Pancreas (tissue), 10 donors: ENCODE data around the gene EPHA8. TPM values are rescaled to one million over a fixed set of nuclear protein-coding genes. Genes with fewer than 3 reads are reported as not detected.

Experiments used
- ATAC-seq, 4 donors: fragments of 200-7000 bp; cut with Tn5 transposase; one replicate each; pipeline versions ENCODE4 v1.8.0 to v1.9.1; 2020; ENCODE audit warnings: mild to moderate bottlenecking in 4 of 4, moderate library complexity in 4 of 4
- DNase-seq, 6 donors: peaks; one replicate each; pipeline ENCODE4 v3.0.0-alpha.2; 2020
- FAIRE-seq: peaks from 2 replicates; lab custom pipeline; 2012; peaks lifted over from hg19 to GRCh38; lab: Jason Lieb, UNC
- H3K27ac ChIP-seq, 4 donors: fragments of 200-600 bp; sonication (generic); 1 replicate in 3 of 4; 2 replicates in 1 of 4; pipeline versions ENCODE4 v1.5.0 to v1.8.0; 2020
- H3K27me3 ChIP-seq, 4 donors: fragments of 200-600 bp; one replicate each; pipeline ENCODE4 v1.8.0; 2021
- H3K36me3 ChIP-seq, 3 donors: fragments of 200-600 bp; sonication (generic) in 1 of 3; one replicate each; pipeline versions ENCODE4 v1.5.0 to v1.8.0; 2020 to 2021
- H3K4me1 ChIP-seq, 3 donors: fragments of 200-600 bp; one replicate each; pipeline ENCODE4 v1.8.0; 2021
- H3K4me3 ChIP-seq, 4 donors: fragments of 200-600 bp; sonication (generic) in 2 of 4; one replicate each; pipeline versions ENCODE4 v1.5.0 to v1.8.0; 2020 to 2021
- H3K9me3 ChIP-seq, 4 donors: fragments of 200-600 bp; one replicate each; pipeline ENCODE4 v1.8.0; 2021
- WGBS, 2 donors: extraction: QIAGEN DNeasy Blood & Tissue Kit; methylation state at CpG; one replicate each; pipeline ENCODE4 v1.1.7; 2013; 5-methylcytosine and 5-hydroxymethylcytosine counted together
- intact Hi-C, 3 donors: fragments of 100-400 bp; cut with DNase I; formaldehyde crosslinking; loops; one replicate each; pipeline versions ENCODE4 v1.11.1 to v1.14.2; 2022
- microRNA-seq, 2 donors: library from miRNA; unstranded; fragments of <30 nt; microRNA quantifications; one replicate each; pipeline versions ENCODE4 to v1.1.0, GENCODE V29; 2019 to 2020
- polyA plus RNA-seq, 2 donors: library from polyadenylated mRNA; stranded (reverse); fragments of 200-250 nt; gene quantifications; one replicate each; pipeline ENCODE4 v1.2.3, GENCODE V29; 2013
- total RNA-seq, 6 donors: library from RNA; stranded (reverse); fragmentation: NEBNext Ultra II Directional in 4 of 6; extraction: Animal tissue kit (Norgen Biotek cat#: 25700) in 4 of 6; gene quantifications; one replicate each; pipeline versions ENCODE4 v1.2.1 to v1.2.4, GENCODE V29; 2021 to 2023
- TF ChIP-seq, protein P1 (sequence below), 4 donors: fragments of 200-600 bp; sonication (generic) in 3 of 4; IDR thresholded peaks; one replicate each; pipeline versions ENCODE4 v1.5.0 to v1.8.0; 2021; ENCODE audit warnings: antibody characterized with exemption in 4 of 4
- donor health status: healthy with polysubstance abuse.
- donor health status: DM: no; HTN: no; CAD: no; lungs with moderate emphysema.
- donor health status: DM: no; HTN: no; CAD: no.
- donor health status: control.
- donor health status: control.
- donor health status: Bipolar disorder and iron deficiency.
- donor health status: DM: yes; HTN: yes; CAD: no.
- donor health status: DM: no; HTN: no; CAD: no.
- donor health status: DM: no; HTN: no; CAD: no.
- donor health status: DM: yes; HTN: yes; CAD: no.

The EPHA8 gene
- total and polyA plus RNA-seq, 8 donors: 0.57 to 8.1 (median 1.2) TPM

DNA sequence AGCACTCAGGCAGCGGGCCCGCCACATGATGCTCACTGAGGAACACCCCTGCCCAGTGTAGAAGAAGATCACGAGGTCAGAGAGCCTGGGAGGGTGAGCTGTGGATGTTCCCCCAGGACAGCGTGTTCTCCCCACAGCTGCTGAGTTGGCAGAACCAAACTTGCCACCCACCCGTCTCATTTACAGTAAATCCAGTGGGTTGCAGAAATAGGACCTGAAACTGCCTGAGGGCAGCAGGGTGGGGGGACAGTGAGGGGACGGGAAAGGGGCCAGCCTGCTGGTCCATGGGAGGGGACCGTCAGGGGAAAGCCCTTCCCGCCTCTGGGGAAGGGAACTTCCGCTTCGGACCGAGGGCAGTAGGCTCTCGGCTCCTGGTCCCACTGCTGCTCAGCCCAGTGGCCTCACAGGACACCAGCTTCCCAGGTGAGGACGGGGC, 89.6 kb downstream of the EPHA8 start, which contains the start of gene C1QB:
TSS of gene C1QB (plus strand) at position 356 of the 436 bp plus-strand sequence. CDS start 6,227 bp downstream, outside the sequence.
- H3K27ac ChIP-seq: no peak within 1 kb of the TSS
- no peaks in the 10 kb centered on the region for H3K27me3 ChIP-seq
- FAIRE-seq (no peak), DNase-seq (peak in 1 of 6 donors; percentile 59), ATAC-seq (peak in 3 of 4 donors; percentile 40 to 80 (median 71))
- H3K36me3 ChIP-seq: no peaks in the 10 kb centered on the region
- intact Hi-C loops: no loop called here
- H3K9me3 ChIP-seq: no peaks in the 10 kb centered on the region
- TF ChIP-seq, protein P1, sequence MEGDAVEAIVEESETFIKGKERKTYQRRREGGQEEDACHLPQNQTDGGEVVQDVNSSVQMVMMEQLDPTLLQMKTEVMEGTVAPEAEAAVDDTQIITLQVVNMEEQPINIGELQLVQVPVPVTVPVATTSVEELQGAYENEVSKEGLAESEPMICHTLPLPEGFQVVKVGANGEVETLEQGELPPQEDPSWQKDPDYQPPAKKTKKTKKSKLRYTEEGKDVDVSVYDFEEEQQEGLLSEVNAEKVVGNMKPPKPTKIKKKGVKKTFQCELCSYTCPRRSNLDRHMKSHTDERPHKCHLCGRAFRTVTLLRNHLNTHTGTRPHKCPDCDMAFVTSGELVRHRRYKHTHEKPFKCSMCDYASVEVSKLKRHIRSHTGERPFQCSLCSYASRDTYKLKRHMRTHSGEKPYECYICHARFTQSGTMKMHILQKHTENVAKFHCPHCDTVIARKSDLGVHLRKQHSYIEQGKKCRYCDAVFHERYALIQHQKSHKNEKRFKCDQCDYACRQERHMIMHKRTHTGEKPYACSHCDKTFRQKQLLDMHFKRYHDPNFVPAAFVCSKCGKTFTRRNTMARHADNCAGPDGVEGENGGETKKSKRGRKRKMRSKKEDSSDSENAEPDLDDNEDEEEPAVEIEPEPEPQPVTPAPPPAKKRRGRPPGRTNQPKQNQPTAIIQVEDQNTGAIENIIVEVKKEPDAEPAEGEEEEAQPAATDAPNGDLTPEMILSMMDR (IDR thresholded peaks at IDR 0.05): no peak
- H3K4me3 ChIP-seq: peak within 1 kb of the TSS in 1 of 4 donors; percentile 13
- H3K4me1 ChIP-seq: no peaks in the 10 kb centered on the region
- 84 to 85% methylated on average over 13 of the region's 13 CpGs for WGBS, 2 donors

Small RNA genes lying within 50 kb of the gene (microRNA-seq; reads per million reads assigned to microRNA genes)
- 0 to 0.29 reads per million in 2 donors for gene MIR6127

Other genes with a start within 250 kb of the EPHA8 start
- gene ZBTB40, start 111.6 kb upstream of the EPHA8 start, total RNA-seq: 10 to 100 TPM in 3 of 6 donors, 1 to 10 TPM in 3; 6.2 to 16.0 (median 9.8) TPM
- gene ZBTB40, start 111.6 kb upstream of the EPHA8 start, polyA plus RNA-seq: 1 to 10 TPM; 9.0 to 9.8 TPM
- 100 to 1,000 TPM in 1 of 6 donors, 10 to 100 TPM in 3, 1 to 10 TPM in 2; 3.3 to 115 (median 26.8) TPM for gene C1QA, start 73.1 kb downstream of the EPHA8 start, total RNA-seq
- 10 to 100 TPM; 18.5 to 19.5 TPM for gene C1QA, start 73.1 kb downstream of the EPHA8 start, polyA plus RNA-seq
- gene C1QC, start 80.1 kb downstream of the EPHA8 start, total RNA-seq: 100 to 1,000 TPM in 1 of 6 donors, 10 to 100 TPM in 3, 1 to 10 TPM in 2; 5.5 to 138 (median 37.9) TPM
- gene C1QC, start 80.1 kb downstream of the EPHA8 start, polyA plus RNA-seq: 10 to 100 TPM in 1 of 2 donors, 1 to 10 TPM in 1; 8.5 to 13.6 TPM
- gene C1QB, start 89.7 kb downstream of the EPHA8 start, total RNA-seq: 100 to 1,000 TPM in 1 of 6 donors, 10 to 100 TPM in 3, 1 to 10 TPM in 2; 4.2 to 145 (median 36.6) TPM
- gene C1QB, start 89.7 kb downstream of the EPHA8 start, polyA plus RNA-seq: 10 to 100 TPM; 15.1 to 17.0 TPM
- 1 to 10 TPM; 3.1 to 10.0 (median 5.9) TPM for gene EPHB2, start 147.3 kb downstream of the EPHA8 start, total RNA-seq
- 1 to 10 TPM; 1.3 to 2.0 TPM for gene EPHB2, start 147.3 kb downstream of the EPHA8 start, polyA plus RNA-seq